Upper lobe of left lung (tissue), 6 donors: Measurements from ENCODE around the gene REM2. TPM values are rescaled to one million over a fixed set of nuclear protein-coding genes. Genes with fewer than 3 reads are reported as not detected.
"Not testable (repeated sequence)": the region's sequence is repeated elsewhere in the genome, so short reads cannot be mapped to it uniquely, and the experiment has no call there.

Source experiments
- ATAC-seq, 2 donors: fragments of 200-7000 bp; cut with Tn5 transposase; one replicate each; pipeline ENCODE4 v1.9.1; 2022; ENCODE audit warnings: mild to moderate bottlenecking in 2 of 2, moderate library complexity in 2 of 2; ENCODE audit not compliant: low FRiP score in 2 of 2
- DNase-seq, 2 donors: peaks; one replicate each; pipeline ENCODE4 v3.0.0-alpha.2; 2019 to 2020
- H3K27ac ChIP-seq, 4 donors: fragments of 200-600 bp; sonication (generic); one replicate each; pipeline ENCODE4 v1.5.1; 2016 to 2019
- H3K27me3 ChIP-seq, 4 donors: fragments of 200-600 bp; sonication (generic); one replicate each; pipeline ENCODE4 v1.5.1; 2017 to 2019
- H3K36me3 ChIP-seq, 4 donors: fragments of 200-600 bp; sonication (generic); one replicate each; pipeline ENCODE4 v1.5.1; 2016 to 2019
- H3K4me1 ChIP-seq, 4 donors: fragments of 200-600 bp; sonication (generic); one replicate each; pipeline ENCODE4 v1.5.1; 2018 to 2019
- H3K4me3 ChIP-seq, 4 donors: fragments of 200-600 bp; sonication (generic); one replicate each; pipeline ENCODE4 v1.5.1; 2017 to 2019; ENCODE audit warnings: mild to moderate bottlenecking in 2 of 4, moderate library complexity in 1 of 4
- H3K9me3 ChIP-seq, 4 donors: fragments of 200-600 bp; sonication (generic); one replicate each; pipeline ENCODE4 v1.5.1; 2018 to 2019
- EP300 ChIP-seq, 4 donors: sonication (generic); formaldehyde crosslinking; IDR thresholded peaks; one replicate each; pipeline ENCODE4 v1.5.1; 2017; ENCODE audit warnings: antibody characterized with exemption in 4 of 4, control low read depth in 2 of 4
- POLR2A ChIP-seq, 4 donors: fragments of 450-650 bp; IDR thresholded peaks; one replicate each; pipeline ENCODE4 v1.5.1; 2016 to 2017; ENCODE audit warnings: antibody characterized with exemption in 4 of 4, mild to moderate bottlenecking in 2 of 4
- POLR2AphosphoS5 ChIP-seq, 2 donors: sonication (generic); formaldehyde crosslinking; IDR thresholded peaks; one replicate each; pipeline ENCODE4 v1.5.1; 2017; ENCODE audit warnings: antibody characterized with exemption in 2 of 2
- WGBS, 2 donors: methylation state at CpG; one replicate each; pipeline ENCODE4 v1.1.5; 2017 to 2018; 5-methylcytosine and 5-hydroxymethylcytosine counted together
- total RNA-seq, 6 donors: library from RNA; depleted of rRNA in 4 of 6; stranded (reverse); fragments of >200 nt in 4 of 6; gene quantifications; one replicate each; pipeline versions ENCODE4 v1.1.0 to v1.2.1, GENCODE V29; 2016 to 2021
- TF ChIP-seq, protein P1 (sequence below), 6 experiments: fragments of 450-650 bp in 4 of 6; fragments of 200-600 bp in 2 of 6; sonication (generic) in 2 of 6; IDR thresholded peaks; one replicate each; pipeline ENCODE4 v1.5.1; 2016 to 2019; ENCODE audit warnings: antibody characterized with exemption in 6 of 6
- donor health status: DM: no; HTN: no; CAD: no; lungs with moderate emphysema.
- donor health status: DM: no; HTN: yes; CAD: no; lungs with severe emphysema.

The REM2 gene
- total RNA-seq, 6 donors from 2014 or later: 1.0 to 6.3 (median 1.2) TPM

DNA sequence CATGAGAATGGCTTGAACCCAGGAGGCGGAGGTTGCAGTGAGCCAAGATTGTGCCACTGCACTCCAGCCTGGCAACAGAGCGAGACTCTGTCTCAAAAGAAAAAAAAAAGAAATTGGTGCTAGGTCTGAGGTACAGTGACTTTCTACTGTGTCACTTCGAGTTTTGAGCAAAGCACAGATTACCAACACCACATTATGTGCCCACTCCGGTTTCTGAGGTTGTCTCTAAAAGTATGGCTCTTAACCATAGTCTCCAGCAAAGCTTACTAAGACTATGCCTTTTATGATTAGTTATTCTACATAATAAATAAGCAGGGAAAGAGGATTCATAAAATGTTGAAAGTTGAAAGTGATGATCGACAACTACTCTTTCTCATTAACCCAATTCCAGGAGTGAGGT lies 27.9 kb downstream of the REM2 start:
- whole genome bisulfite sequencing, 2 donors: 92% methylated on average over 5 of the region's 5 CpGs
- ATAC-seq: no peak
- TF ChIP-seq EP300 (IDR thresholded peaks at IDR 0.05): no peak
- TF ChIP-seq POLR2A (IDR thresholded peaks at IDR 0.05): no peak
- TF ChIP-seq POLR2AphosphoS5 (IDR thresholded peaks at IDR 0.05): no peak
- TF ChIP-seq, protein P1, sequence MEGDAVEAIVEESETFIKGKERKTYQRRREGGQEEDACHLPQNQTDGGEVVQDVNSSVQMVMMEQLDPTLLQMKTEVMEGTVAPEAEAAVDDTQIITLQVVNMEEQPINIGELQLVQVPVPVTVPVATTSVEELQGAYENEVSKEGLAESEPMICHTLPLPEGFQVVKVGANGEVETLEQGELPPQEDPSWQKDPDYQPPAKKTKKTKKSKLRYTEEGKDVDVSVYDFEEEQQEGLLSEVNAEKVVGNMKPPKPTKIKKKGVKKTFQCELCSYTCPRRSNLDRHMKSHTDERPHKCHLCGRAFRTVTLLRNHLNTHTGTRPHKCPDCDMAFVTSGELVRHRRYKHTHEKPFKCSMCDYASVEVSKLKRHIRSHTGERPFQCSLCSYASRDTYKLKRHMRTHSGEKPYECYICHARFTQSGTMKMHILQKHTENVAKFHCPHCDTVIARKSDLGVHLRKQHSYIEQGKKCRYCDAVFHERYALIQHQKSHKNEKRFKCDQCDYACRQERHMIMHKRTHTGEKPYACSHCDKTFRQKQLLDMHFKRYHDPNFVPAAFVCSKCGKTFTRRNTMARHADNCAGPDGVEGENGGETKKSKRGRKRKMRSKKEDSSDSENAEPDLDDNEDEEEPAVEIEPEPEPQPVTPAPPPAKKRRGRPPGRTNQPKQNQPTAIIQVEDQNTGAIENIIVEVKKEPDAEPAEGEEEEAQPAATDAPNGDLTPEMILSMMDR (IDR thresholded peaks at IDR 0.05): no peak
- no peak overlapping the region for H3K4me3 ChIP-seq
- no peak for DNase-seq
- H3K27me3 ChIP-seq: no peaks in the 10 kb centered on the region
- peaks cover 5 to 24% (median 14%) of the 10 kb centered on the region in 4 donors for H3K4me1 ChIP-seq
- no peak overlapping the region for H3K27ac ChIP-seq
- no peaks in the 10 kb centered on the region for H3K9me3 ChIP-seq
- H3K36me3 ChIP-seq: peaks cover 21 to 69% (median 50%) of the 10 kb centered on the region in 4 donors

DNA sequence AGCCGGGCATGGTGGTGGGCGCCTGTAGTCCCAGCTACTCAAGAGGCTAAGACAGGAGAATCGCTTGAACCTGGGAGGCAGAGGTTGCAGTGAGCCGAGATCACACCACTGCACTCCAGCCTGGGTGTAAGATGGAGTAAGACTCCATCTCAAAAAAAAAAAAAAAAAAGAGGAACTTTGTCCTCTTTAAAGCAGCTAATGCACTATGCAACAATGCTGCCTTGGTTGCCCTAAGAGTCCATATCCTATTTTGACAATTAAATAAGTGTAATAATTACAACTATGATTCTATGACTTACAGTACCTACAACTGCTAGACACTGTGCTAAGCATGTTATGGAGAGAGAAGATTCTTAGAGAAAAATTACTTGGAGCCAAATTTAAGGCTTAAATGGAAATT lies 31.8 kb downstream of the REM2 start:
- Histone ChIP-seq H3K4me1 (peaks cover 28 to 49% (median 34%) of the 10 kb centered on the region in 4 donors), H3K27ac (peak overlapping the region in 2 of 4 donors; percentile 94 to 98), H3K36me3 (peaks cover 0 to 31% (median 11%) of the 10 kb centered on the region in 4 donors)
- H3K4me3 ChIP-seq, ATAC-seq, DNase-seq, H3K9me3 ChIP-seq, H3K27me3 ChIP-seq: not testable (repeated sequence)
- 83 to 92% methylated on average over 4 of the region's 4 CpGs for WGBS, 2 donors

- DNase-seq (peak in 1 of 2 donors; percentile 75), ATAC-seq (peak in 1 of 2 donors; percentile 2)
- WGBS, 2 donors: 68 to 71% methylated on average over 8 of the region's 8 CpGs
- Histone ChIP-seq H3K36me3 (peaks cover 0 to 31% (median 7%) of the 10 kb centered on the region in 4 donors), H3K4me1 (peaks cover 29 to 52% (median 35%) of the 10 kb centered on the region in 4 donors), H3K27ac (peak overlapping the region in 3 of 4 donors; percentile 3 to 98 (median 94)), H3K4me3 (no peak overlapping the region), H3K9me3 (no peaks in the 10 kb centered on the region), H3K27me3 (no peaks in the 10 kb centered on the region)
- TF ChIP-seq POLR2A (IDR thresholded peaks at IDR 0.05): no peak
- TF ChIP-seq POLR2AphosphoS5 (IDR thresholded peaks at IDR 0.05): peak; percentile 41 to 54
- TF ChIP-seq, protein P1 (IDR thresholded peaks at IDR 0.05): no peak
- no peak for TF ChIP-seq EP300 (IDR thresholded peaks at IDR 0.05)
Measured at GRCh38 chr14:22915886-22916521, 33.0 kb downstream of the REM2 start.

- 0% methylated on average over 13 to 46 of the region's 46 CpGs for WGBS, 2 donors
- H3K36me3 ChIP-seq: peaks cover 7 to 44% (median 26%) of the 10 kb centered on the region in 4 donors
- ATAC-seq: peak; percentile 96 to 99
Measured at GRCh38 chr14:22918804-22919600, 36.0 kb downstream of the REM2 start, which contains the start of gene RBM23. TSS of gene RBM23 (minus strand) at chr14:22919149.

More at GRCh38 chr14:22918804-22919600, 36.0 kb downstream of the REM2 start, which contains the start of gene RBM23:
- DNase-seq: peak; percentile 93 to 100
- TF ChIP-seq EP300 (IDR thresholded peaks at IDR 0.05): peak in 1 of 4 donors; percentile 36
- TF ChIP-seq POLR2AphosphoS5 (IDR thresholded peaks at IDR 0.05): peak; percentile 83
- TF ChIP-seq, protein P1 (IDR thresholded peaks at IDR 0.05): peak in 2 of 6 experiments; percentile 8 to 19
- TF ChIP-seq POLR2A (IDR thresholded peaks at IDR 0.05): peak in 3 of 4 donors; percentile 56 to 94 (median 89)
- no peaks in the 10 kb centered on the region for H3K27me3 ChIP-seq
- no peaks in the 10 kb centered on the region for H3K9me3 ChIP-seq
- H3K27ac ChIP-seq: peak within 1 kb of the TSS; percentile 94 to 98 (median 97)
- H3K4me1 ChIP-seq: peaks cover 29 to 43% (median 33%) of the 10 kb centered on the region in 4 donors
- H3K4me3 ChIP-seq: peak within 1 kb of the TSS; percentile 63 to 76 (median 70)
